HG02885 (cell line): ENCODE data around the gene ZNF296.
"Not testable (repeated sequence)": the region's sequence is repeated elsewhere in the genome, so short reads cannot be mapped to it uniquely, and the experiment has no call there.

Source experiments
- ATAC-seq: cut with Tn5 transposase; IDR thresholded peaks from one replicate; pipeline ENCODE4 v1.9.1; 2021; ENCODE audit warnings: mild to moderate bottlenecking; ENCODE audit not compliant: unreplicated experiment, poor library complexity

Gene ZNF296

DNA sequence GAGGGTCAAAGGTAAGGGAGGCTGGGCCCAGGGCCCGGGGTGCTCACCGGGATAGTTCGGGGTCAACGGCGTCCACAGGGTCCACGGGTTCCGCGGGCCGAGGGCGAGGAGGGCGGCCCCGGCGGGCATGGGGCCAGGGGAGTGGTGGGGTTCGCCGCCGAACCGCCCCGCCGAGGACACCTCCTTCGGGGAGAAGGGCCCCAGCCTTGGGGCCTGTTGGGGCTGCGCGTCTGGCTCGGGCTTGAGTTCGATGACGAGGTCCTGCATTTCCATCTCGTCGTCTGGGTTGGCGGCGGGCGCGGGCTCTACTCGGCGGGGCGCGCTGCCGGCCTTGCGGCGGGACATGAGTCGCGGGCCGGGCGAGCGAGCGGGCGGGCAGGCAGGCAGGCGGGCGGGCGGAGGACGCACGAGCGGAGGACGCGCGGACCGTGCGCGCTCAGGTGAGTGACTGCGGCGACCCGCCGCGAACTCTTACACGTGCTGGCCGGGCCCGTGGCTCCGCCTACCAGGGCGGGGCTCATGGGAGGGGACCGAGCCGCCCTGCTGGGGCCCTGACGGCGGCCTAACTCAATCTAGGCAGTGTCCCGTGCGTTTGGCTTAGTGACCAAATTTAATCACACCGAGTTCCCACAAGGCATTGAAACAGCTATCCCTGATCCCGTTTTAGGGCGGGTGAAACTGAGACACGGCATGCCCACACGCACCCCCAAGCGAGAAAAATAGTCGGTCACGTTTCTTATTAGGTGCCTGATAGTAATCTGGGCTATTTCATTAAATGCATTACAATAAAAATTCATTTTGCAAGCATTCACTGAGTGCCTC lies at the start of gene ZNF296:
Gene ZNF296 (minus strand): TSS at position 450 of the 822 bp plus-strand sequence. CDS start 105 bp downstream, at position 345.
- ATAC-seq = peak; percentile 60

DNA sequence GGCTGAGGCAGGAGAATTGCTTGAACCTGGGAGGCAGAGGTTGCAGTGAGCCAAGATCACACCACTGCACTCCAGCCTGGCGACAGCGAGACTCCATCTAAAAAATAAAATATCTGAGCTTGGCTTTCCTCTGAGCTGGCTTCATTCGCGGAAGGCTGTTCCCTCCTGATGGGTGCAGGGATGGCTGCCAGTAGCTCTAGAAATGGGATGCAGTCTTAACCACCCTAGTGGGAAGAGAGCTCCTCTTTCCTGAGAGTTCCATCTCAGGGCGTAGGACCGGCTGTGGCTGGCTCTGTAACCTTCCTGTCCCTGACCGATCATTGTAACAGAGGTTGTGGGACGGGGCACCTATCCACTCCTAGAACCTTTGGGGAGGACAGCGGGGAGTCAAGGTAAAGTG lies 49.1 kb upstream of the ZNF296 start:
- ATAC-seq = no peak

DNA sequence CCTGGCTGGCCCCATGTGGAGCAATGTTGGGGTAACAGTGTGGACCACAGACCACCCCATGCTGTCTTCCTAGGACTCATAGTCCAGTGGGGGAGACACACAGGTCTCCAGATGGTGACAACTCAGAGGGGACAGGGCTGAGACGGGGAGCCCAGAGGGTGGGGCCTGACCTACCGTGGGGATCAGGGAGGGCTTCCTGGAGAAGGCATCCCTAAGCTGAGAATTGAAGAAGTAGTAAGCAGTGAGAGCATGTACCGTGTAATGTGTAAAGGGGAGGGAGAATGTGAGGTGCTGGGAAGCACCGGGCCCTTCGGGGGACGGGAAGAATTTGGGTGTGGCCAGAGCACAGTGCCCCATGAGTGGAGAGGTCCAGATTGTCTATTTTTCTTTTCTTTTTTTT lies 47.7 kb upstream of the ZNF296 start:
- no peak for ATAC-seq

DNA sequence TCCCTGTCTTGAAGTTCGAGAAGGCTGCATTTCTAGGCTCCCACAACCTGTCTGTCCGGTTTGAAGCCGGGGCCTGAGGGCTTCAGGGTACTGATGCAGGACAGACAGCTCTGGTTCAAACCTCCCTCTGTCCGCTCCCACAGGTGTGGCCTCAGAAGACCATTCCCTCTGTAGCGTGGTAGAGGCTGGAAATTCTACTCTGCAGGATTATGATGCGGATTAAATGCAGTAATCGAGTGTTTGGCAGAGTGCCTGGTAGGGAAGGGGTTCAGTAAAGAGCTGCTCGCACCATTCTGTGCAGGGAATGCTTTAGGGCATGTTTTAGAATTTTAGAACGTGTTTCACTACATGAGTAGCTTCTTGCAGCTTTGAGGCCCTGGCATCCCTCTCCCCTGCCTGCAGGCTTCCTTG lies 47.2 kb upstream of the ZNF296 start:
- no peak for ATAC-seq

DNA sequence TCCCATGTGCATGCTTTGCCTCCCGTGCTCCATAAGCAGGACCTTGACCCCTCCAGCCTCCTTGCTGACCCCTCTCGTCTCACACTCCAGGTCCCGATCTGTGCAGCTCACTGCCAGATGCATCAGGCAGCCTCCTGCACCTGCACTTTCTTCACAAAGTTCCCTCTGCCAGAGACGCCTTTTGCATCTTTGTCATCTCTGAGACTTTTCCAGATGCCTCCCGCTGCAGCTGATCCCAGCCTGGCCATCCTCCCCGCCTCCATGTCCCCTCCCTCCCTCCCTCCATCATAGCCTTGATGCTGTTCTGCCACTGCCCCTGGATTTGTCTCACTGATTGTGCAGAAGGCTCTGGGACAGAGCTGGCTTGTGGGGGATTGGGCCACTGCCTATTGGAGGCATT lies 46.6 kb upstream of the ZNF296 start:
- ATAC-seq = no peak

DNA sequence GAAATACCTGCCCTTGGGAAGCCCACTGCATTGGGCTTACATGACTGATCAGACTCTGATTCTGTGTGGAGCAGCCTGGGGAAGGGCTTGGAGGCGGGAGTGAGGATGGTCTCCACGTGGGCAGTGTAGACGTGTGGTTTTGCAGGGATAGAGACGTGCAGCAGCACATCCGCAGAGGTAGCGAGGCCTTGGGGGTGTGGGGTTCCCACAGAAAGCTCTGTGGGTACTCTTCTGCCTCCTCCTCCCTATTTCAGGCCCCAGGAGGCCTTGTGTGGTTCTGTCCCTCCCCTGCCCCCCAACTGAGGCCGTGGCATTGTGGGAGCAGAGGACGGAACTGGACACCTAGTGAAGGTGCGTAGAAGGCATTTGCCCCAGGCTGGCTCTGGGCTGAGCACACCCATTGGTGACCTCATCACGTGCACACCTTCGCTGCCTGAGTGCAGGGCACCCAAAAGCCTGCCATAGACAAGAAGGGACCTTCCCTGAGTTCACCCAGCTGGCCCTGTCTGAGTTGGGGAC lies 45.6 kb upstream of the ZNF296 start:
- ATAC-seq = no peak

DNA sequence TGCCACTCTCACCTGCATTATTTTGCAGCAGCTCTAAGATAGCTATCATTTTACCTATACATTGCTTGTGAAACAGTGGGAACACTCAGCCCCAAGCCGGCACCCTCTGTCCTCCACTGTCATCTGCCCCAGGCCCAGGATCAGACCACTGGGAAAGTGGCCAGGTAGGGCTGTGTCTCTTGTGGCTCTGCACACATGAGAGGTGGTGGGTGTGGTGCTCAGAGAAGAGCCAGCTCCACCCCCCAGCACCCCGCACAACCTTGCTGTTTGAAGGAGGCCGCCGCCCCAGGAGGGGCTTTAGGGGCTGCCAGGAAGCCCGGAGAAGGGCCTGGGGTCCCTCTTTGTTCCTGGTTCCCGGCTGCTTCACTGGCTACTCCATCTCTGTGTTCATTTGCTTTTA lies 43.3 kb upstream of the ZNF296 start:
- ATAC-seq = no peak

DNA sequence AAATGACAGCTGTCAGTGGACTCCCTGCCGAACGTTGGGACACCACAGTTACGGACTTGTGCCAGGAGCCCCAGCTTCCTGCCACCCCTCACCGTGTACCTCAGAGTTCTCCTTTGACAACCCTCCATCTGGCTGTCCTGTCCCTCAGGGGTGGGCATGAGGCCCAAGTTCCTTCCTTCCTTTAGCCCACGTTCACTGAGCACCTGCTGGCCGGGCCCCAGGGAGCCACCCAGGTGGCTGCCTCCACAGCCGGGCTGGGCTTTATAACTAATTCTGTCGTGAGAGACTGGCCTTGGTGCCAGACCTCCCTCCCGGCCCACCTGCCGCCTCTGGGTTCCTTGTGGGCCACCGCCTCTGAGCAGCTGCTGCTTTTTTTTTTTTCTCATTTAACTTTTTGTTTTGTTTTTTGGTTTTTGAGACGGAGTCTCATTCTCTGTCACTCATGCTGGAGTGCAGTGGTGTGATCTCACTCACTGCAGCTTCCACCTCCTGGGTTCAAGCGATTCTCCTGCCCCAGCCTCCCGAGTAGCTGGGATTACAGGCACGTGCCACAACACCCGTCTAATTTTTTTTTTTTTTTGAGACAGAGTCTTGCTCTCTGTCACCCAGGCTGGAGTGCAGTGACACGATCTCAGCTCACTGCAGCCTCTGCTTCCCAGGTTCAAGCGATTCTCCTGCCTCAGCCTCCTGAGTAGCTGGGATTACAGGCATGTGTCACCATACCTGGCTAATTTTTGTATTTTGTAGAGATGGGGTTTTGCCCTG lies 42.5 kb upstream of the ZNF296 start:
- ATAC-seq = not testable (repeated sequence)

DNA sequence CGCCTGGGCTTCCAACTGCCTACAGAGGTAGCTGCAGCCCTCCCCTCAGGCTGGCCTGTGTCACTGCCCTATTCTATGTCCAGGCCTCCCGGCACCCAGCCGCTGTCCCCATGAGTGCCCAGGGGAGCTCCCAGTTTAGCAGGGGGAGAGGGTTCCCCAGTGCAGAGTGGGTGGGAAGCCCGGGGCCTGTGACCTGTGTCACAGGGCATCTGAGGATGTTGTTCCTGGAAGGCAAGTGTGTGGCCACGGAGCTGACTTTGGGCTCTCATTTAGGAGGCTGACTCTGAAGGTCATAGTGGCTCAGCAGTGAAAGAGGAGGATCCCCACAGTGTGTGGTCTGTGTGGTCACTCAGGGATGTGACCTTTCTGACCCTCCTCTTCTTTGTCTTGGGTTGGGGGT lies 41.8 kb upstream of the ZNF296 start:
- ATAC-seq = no peak

DNA sequence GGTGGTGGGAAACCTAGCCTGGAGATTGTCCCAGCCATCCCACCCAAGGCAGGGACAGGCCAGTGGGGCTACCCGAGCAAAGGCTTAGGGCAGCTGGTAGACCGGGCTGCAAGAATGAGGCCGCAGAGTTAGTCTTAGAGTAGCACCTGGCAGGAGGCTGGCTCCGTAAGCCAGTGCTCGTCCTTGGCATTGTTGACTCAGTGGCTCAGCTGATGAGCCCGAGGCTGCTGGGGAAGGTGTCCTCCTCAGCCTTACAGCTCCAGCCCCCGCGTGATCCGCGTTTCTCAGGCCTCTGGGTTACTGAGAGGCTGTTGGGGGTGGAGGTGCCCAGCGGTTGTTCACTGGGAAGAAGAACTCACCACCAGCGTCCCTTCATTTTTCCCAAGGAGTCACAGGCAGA lies 41.4 kb upstream of the ZNF296 start:
- ATAC-seq = no peak

DNA sequence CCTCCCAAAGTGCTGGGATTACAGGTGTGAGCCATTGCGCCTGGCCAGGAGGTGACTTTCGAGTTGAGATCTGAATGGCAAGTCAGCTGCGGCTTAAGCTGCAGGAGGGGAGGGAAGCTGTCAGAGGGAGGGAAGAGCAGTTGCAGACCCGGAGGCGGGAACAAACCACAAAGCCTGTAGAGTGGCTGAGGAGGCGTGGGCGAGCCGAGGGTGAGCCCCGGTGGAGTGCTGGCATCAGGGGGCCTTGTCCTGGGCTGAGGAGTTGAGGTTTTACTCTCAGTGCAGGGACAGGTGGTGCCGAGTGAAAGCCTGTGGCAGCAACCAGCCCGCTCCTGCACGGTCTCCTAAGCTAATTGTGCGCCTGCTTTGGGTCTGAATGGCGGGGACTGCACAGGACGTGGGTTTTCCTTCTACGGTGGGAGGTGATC lies 40.9 kb upstream of the ZNF296 start:
- ATAC-seq = no peak

DNA sequence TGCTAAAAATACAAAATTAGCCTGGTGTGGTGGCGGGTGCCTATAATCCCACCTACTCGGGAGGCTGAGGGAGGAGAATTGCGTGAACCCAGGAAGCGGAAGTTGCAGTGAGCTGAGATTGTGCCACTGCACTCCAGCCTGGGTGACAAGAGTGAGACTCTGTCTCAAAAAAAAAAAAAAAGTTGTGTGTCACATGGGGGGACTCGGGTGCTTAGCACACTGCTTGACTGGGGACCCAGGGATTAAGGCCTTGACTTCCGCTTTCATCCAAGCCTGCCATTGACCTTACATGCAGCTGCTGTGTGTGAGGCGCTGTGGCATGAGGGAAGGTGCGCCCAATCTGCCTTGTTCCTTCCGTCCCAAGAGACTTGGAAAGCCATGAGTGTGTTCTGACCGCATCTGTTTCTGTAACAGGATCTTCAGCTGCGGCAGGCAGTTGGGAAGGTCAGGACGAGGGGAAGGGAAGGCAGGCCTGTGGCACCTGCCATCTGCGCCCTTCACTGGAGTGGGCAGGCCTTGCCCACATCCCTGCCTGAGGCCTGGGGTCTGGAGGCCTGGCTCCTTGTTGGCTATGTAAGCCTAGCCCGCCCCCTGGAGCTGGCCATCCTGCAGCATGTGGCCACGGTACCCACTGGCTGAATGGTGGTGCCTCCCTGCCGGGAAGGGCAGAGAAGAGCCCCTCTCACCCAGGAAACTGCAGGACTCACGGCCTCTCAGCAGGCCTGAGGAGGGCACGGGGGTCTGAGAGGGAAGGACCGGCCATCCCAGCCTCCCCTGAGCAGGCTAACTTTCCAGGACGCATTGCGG lies 39.7 kb upstream of the ZNF296 start:
- ATAC-seq = no peak

DNA sequence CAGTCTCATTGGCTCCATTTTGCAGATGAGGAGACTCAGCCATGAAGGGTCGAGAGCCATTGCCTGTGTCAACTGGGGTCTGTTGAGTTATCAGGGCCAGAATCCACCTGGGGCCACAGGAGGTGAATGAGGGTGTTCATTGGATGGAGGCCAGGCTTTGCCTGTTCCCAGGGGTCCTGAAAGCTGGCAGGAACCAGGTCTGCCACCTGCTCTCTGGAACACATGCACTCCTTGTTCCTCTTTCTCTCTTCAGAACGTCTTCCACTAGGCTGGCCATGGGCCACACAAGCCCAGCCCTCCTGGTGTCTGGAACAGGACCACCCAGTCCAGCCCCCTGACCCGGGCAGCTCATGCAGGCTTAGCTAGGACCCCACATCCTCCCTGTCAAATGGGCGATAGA lies 37.8 kb upstream of the ZNF296 start:
- no peak for ATAC-seq

DNA sequence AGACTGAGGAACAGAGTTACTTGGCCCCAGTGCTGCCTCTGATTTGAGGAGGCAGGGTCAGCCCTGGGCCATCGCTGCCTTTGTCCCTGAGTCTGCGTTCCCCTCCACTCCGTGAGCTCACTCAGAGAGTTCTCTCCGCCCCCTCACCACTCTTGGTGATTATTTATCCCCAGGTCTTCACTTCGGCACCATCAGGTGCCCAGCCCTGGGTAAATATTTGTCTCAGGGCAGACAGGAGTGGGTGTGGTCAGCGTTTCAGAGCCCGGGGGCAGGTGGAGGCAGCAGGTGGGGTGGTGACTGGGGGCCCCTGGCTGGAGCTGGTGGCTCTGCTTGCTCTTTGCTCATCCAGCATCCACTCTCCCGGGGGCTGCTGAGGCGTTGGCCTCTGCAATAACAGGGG lies 37.4 kb upstream of the ZNF296 start:
- no peak for ATAC-seq

DNA sequence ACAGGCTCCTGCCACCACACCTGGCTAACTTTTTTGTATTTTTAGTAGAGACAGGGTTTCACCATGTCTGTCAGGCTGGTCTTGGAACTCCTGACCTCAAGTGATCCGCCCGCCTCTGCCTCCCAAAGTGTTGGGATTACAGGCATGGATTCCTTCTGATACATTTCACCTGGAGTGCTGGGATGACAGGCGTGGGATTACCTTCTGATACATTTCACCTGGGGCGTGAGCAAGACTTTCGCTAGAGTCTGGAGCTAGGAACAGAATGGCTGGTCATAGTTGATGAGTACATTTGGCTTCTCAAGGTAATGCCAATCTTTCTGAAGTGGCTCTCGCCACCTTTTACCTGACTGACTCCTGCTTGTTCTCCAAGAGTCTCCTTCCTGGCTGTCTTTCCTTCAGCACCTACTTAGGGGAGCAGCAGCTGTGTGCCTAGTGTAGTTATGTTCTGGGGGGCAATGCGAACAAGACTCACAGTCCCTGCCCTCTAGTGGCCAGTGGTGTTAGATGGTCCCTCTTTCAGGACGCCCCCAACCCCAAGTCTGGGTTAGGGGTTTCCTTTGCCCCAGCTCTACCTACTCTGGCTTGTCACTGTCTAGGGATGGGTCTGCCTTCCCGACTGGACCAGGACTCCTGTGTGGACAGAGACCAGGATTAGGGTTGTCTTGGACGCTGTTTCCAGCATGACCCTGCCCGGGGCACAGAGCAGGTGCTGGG lies 36.0 kb upstream of the ZNF296 start:
- no peak for ATAC-seq

DNA sequence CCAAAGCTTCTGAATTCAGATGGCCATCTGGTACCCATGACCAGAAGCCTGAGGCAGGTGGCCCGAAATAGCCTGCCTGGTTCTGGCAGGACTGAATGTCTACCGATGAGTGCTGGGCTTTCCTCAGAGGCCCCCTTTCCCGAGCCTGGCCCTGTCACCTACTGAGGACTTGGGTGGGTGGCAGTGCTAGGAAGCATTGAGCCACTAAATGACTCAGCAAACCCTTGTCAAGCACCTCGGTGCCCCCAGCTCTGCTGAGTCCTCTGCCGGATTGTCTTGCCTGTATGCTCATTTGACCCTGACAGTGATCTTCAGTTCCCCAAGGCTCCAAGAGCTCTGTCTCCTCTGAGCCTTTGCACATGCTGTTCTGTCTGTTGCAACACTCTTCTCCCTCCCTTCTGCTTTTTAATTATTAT lies 34.6 kb upstream of the ZNF296 start:
- no peak for ATAC-seq

DNA sequence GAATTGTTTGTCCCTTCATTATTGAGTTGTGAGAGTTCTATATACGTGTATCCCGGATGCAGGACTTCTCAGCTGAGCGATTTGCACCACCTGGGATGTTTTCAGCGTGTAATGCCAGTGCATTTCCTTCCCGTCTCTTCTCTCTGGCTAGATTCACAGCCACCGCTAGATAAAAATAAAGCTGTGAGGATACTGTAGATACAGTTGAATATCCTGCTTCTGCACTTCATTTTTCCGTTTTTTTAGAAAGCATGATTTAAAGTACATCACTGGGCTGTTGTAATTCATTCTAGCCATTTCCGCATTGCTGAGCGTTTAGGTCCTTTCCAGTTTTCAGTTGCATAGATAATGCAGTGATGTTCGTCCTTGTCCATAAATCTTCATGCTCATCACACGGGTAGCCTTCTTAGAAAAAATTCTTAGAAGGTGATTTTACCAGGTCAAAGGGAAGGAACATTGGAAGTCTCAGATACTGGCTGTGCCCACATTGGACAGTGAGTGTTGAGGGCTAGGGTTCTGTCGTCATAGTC lies 31.4 kb upstream of the ZNF296 start:
- no peak for ATAC-seq

DNA sequence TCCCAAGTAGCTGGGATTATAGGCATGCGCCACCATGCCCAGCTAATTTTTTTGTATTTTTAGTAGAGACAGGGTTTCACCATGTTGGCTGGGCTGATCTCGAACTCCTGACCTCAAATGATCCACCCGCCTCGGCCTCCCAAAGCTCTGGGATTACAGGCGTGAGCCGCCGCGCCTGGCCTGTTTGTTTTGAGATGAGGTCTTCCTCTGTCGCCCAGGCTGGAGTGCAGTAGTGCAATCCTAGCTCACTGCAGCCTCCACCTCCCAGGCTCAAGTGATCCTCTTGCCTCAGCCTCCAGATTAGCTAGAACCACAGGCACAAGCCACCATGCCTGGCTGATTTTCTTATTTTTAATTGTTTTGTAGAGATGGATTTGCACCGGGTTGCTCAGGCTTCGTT lies 30.1 kb upstream of the ZNF296 start:
- not testable (repeated sequence) for ATAC-seq

DNA sequence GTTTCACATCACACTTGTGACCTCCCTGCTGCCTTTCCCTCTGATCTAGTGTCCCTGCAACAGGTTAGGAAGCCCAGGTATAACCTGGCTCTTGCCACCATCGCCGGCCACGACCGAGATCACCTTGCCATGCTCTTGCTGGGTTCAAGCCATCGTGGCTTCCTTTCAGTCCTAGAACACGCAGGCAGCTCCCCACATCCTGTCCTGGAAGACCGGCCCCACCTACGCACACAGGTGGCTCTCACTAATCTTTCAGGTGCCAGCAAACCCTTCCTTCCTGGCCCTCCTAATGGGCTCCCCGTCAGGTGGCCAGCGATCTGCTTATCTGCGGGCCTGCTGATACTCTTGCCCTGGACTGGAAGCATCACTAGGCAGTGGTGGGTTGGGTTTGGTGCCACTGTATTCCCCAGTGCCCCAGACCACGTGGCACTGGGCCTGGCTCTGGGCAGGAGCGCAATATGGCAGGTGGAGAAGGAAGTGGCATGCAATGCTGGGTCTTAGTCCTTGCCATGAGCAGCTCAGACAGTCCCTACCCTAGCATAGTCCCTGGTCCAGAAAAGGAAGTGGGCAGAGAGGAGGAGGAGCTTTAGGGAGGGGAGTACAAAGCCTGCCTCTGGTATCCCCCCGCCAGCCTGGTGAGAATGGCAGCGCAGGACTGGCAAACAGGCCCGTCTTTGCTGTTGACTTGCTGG lies 28.5 kb upstream of the ZNF296 start:
- ATAC-seq = no peak
